ENCODE measurements around the gene ASB2. TPM values are rescaled to one million over a fixed set of nuclear protein-coding genes. Genes with fewer than 3 reads are reported as not detected.

ASB2 gene
- total RNA-seq, 2 donors from 2014 or later, result 47.2 to 48.3 TPM

DNA sequence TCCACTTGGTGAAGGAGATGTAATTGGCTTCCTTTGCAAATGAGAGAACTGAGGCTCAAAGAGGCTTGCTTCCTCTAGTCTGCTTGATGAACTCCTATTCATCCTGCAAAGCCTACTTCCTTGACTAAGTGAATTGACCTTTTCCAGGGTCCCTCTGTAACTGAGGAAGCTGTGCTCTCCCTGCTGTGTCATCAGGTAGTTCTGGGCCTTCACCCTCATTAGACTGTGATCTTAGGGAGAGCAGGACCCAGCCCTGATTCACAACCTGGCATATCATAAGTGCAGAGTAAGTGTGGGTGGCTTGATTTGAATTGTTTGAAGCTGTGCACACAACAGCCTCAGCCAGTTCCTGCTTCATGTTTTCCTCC, 16.3 kb downstream of the ASB2 start:
- DNase-seq (ENCODE audit: low spot score) (no peak), ATAC-seq (ENCODE audit: insufficient number of reproducible peaks, low FRiP score, low read depth) (no peak)
- peak overlapping the region; percentile 69 to 70 for H3K27ac ChIP-seq
- TF ChIP-seq, protein P1, sequence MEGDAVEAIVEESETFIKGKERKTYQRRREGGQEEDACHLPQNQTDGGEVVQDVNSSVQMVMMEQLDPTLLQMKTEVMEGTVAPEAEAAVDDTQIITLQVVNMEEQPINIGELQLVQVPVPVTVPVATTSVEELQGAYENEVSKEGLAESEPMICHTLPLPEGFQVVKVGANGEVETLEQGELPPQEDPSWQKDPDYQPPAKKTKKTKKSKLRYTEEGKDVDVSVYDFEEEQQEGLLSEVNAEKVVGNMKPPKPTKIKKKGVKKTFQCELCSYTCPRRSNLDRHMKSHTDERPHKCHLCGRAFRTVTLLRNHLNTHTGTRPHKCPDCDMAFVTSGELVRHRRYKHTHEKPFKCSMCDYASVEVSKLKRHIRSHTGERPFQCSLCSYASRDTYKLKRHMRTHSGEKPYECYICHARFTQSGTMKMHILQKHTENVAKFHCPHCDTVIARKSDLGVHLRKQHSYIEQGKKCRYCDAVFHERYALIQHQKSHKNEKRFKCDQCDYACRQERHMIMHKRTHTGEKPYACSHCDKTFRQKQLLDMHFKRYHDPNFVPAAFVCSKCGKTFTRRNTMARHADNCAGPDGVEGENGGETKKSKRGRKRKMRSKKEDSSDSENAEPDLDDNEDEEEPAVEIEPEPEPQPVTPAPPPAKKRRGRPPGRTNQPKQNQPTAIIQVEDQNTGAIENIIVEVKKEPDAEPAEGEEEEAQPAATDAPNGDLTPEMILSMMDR (IDR thresholded peaks at IDR 0.05), result no peak
- H3K4me3 ChIP-seq, result no peak overlapping the region
- peaks cover 30% of the 10 kb centered on the region for H3K36me3 ChIP-seq
- H3K9me3 ChIP-seq, result no peaks in the 10 kb centered on the region
- no peaks in the 10 kb centered on the region for H3K27me3 ChIP-seq (replicated peaks; ENCODE audit: insufficient read depth)
- H3K4me1 ChIP-seq (ENCODE audit: control insufficient read depth in 1 of 2, low read depth in 2 of 2), result peaks cover 40 to 77% of the 10 kb centered on the region in 2 donors

DNA sequence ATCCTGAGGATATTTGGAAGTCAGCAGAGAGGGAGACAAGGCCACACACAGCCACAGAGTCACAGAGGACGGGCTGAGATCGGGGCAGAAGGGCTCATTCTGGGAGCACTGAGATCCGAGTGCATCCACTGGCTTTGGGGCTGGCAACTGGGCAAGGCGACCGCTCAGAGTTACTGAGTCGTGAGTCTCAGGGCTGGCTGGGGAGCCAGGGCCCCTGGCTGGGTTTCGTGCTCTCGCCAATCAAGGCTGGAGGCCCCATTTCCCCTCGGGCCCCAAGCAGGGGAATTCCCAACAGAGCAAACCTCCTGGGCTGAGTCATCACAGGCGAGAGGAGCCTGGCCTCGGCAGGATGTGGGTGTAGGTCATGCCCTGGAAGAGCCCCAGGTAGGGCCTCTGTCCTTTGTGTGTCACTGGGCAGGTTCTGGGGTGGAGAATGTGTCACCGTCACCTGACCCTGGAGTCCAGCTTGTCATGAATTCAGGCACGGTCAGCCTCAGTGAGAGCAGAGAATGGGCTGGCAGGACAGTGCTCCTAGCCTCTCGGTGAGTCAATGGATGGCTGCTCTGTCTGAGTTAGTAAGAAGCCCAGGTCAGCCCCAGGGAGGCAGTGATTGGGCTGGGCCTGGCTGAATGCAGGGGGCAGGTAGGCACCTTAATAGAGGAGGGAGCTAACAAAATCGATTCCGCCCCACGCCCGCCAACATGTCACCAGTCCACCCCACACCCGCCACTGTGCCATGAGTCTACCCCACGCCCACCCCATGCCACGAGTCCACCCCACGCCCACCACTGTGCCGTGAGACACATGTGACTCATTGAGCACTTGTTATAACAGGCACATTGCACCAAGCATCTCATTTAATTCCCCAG, 16.9 kb downstream of the ASB2 start:
- peak overlapping the region; percentile 69 to 70 for H3K27ac ChIP-seq
- no peaks in the 10 kb centered on the region for H3K9me3 ChIP-seq
- H3K36me3 ChIP-seq, result peaks cover 34% of the 10 kb centered on the region
- no peak overlapping the region for H3K4me3 ChIP-seq
- peak; percentile 51 for ATAC-seq (ENCODE audit: insufficient number of reproducible peaks, low FRiP score, low read depth)
- TF ChIP-seq, protein P1 (IDR thresholded peaks at IDR 0.05), result no peak
- H3K27me3 ChIP-seq (replicated peaks; ENCODE audit: insufficient read depth), result no peaks in the 10 kb centered on the region
- peak; percentile 53 for DNase-seq (ENCODE audit: low spot score)
- peaks cover 40 to 71% of the 10 kb centered on the region in 2 donors for H3K4me1 ChIP-seq (ENCODE audit: control insufficient read depth in 1 of 2, low read depth in 2 of 2)

DNA sequence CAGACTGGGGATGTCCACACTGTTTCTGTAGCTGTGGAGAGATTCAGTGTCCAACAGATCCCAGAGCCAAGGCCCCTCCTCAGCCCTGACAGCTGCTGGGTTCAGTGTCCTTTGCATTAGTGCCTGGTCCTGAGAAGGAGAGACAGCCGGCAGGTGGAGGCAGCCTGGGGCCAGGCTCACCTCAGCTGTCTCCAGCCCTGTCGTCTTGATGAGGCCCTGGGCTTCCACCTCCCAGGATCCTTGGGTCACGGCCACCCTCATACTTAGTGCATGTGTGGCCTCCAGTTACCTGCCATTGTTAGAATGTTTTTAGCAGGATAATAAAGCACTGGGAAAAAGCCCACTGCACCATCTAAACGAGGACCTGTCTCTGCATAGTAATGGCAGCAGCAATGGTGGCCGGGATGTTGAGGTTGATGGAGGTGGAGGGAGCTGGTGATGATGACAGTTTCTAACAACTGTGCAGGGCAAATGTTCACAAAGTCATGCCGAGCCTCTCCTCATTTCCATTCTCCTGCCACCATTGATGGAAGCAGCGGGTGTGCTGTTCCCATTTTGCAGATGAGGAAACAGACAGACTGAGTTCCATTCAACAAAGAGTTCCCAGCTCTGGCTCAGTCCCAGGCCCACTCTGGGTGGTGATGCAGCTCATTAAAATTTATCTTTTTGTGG, 17.7 kb downstream of the ASB2 start:
- TF ChIP-seq, protein P1 (IDR thresholded peaks at IDR 0.05), result no peak
- peaks cover 40% of the 10 kb centered on the region for H3K36me3 ChIP-seq
- H3K9me3 ChIP-seq, result no peaks in the 10 kb centered on the region
- peaks cover 38 to 65% of the 10 kb centered on the region in 2 donors for H3K4me1 ChIP-seq (ENCODE audit: control insufficient read depth in 1 of 2, low read depth in 2 of 2)
- no peak overlapping the region for H3K4me3 ChIP-seq
- DNase-seq (ENCODE audit: low spot score) (no peak), ATAC-seq (ENCODE audit: insufficient number of reproducible peaks, low FRiP score, low read depth) (no peak)
- no peaks in the 10 kb centered on the region for H3K27me3 ChIP-seq (replicated peaks; ENCODE audit: insufficient read depth)
- peak overlapping the region; percentile 69 to 70 for H3K27ac ChIP-seq

DNA sequence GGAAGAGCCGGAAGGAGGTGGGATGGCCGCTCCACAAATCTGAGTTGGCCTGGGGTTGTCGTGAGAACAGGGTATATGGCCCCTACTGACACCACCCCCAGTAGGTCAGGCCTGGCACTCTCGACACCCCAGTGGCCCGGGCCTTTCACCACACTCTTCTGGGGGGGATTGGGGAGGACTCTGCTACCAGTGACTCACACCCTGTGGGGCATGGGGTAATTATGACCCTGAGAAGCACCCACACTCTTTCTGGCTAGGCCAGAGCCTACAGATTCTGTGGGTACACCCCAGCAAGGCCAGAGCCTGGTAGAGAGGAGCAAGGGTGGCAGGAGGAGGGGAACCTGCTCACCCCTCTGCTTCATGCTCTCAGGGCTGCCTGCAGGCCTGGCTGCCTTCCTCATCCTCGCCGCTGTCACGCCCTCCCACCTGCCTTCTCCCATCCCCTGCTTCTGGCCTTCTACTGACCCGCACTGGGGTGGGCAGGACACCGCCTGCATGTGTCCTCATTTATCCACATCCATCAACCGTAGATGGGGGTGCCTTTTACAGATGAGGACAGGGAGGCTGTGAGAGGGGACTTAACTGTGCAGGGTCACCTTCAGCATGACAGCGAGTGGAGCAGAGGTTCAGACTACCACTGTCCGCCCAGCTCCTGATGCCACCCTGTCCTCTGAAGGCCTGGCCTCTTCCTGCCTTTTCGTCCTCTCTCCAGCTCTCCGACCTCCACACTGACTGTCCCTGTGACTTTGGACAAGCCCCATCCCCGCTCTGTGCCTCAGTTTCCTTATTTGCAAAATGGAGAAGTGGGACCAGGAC, 18.4 kb downstream of the ASB2 start:
- Histone ChIP-seq H3K4me3 (no peak overlapping the region), H3K4me1 (ENCODE audit: control insufficient read depth in 1 of 2, low read depth in 2 of 2) (peaks cover 30 to 58% of the 10 kb centered on the region in 2 donors), H3K36me3 (peaks cover 36% of the 10 kb centered on the region), H3K27ac (peak overlapping the region in 1 of 2 donors; percentile 55), H3K27me3 (replicated peaks; ENCODE audit: insufficient read depth) (no peaks in the 10 kb centered on the region), H3K9me3 (no peaks in the 10 kb centered on the region)
- ATAC-seq (ENCODE audit: insufficient number of reproducible peaks, low FRiP score, low read depth), result no peak
- DNase-seq (ENCODE audit: low spot score), result no peak
- TF ChIP-seq, protein P1 (IDR thresholded peaks at IDR 0.05), result no peak

Data from thoracic aorta (tissue), 2 donors.